Bronchial epithelial cell (primary cell): ENCODE results near the gene TLL2. TPM values are rescaled to one million over a fixed set of nuclear protein-coding genes. Genes with fewer than 3 reads are reported as not detected.
A peak's percentile ranks its signal among the peaks of the same experiment; 100 is the strongest.

Source experiments
- DNase-seq: peaks from one replicate; pipeline ENCODE4 v3.0.0-alpha.2; 2010; ENCODE audit warnings: low read depth
- FAIRE-seq: peaks from 2 replicates; lab custom pipeline; 2011; peaks lifted over from hg19 to GRCh38; lab: Jason Lieb, UNC
- H3K27me3 ChIP-seq: 2 replicates; pipeline ENCODE4 v1.5.1; 2011; ENCODE audit warnings: low read length; ENCODE audit not compliant: control insufficient read depth, insufficient read depth
- H3K36me3 ChIP-seq: 2 replicates; pipeline ENCODE4 v1.5.1; 2011; ENCODE audit warnings: low read length; ENCODE audit not compliant: control insufficient read depth, insufficient read depth
- H3K4me3 ChIP-seq: 2 replicates; pipeline ENCODE4 v1.5.1; 2011; ENCODE audit warnings: mild to moderate bottlenecking, low read depth, low read length, control low read depth
- total RNA-seq: library from RNA; depleted of rRNA; stranded (reverse); fragments of >200 nt; gene quantifications from 2 replicates; pipeline ENCODE4 v1.2.1, GENCODE V29; 2014
- TF ChIP-seq, protein P1 (sequence below): IDR thresholded peaks from 2 replicates; pipeline ENCODE4 v1.5.1; 2011; ENCODE audit warnings: mild to moderate bottlenecking, moderate library complexity, low read length, control low read depth, inconsistent platforms; ENCODE audit not compliant: insufficient read depth, severe bottlenecking

Gene TLL2
- total RNA-seq, 1 donor from 2014 or later = 0.26 TPM

DNA sequence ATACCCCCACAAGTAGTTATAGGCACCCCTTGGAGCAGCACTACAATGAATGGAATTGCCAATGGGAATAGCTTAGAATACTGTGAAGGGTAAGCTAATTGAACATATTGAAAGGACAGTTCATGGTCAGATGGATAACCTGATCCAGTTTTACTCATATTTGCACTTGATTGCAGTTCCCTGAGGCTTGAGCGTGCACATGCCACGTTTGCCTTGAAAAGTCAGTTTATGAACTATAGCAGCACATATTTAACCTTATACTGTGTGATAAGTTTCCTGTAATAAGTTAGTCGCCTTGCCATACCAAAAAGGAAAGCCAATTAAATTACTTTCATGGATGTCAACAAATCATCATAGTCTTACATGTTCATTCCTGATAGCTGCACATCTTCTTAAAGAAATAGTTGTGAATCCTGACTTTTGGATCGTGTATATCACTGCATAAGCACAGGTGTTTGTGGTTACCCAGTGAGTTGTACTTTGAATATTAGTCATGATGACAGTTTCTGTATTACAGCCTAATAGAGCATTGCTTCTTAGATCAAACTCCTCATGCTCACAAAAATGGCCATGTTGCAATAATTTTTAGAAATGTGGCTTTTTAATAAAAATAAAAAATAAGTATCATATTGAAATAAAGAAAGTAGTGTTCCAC lies 187.9 kb downstream of the TLL2 start:
- FAIRE-seq = no peak
- no peak overlapping the region for H3K4me3 ChIP-seq
- TF ChIP-seq, protein P1, sequence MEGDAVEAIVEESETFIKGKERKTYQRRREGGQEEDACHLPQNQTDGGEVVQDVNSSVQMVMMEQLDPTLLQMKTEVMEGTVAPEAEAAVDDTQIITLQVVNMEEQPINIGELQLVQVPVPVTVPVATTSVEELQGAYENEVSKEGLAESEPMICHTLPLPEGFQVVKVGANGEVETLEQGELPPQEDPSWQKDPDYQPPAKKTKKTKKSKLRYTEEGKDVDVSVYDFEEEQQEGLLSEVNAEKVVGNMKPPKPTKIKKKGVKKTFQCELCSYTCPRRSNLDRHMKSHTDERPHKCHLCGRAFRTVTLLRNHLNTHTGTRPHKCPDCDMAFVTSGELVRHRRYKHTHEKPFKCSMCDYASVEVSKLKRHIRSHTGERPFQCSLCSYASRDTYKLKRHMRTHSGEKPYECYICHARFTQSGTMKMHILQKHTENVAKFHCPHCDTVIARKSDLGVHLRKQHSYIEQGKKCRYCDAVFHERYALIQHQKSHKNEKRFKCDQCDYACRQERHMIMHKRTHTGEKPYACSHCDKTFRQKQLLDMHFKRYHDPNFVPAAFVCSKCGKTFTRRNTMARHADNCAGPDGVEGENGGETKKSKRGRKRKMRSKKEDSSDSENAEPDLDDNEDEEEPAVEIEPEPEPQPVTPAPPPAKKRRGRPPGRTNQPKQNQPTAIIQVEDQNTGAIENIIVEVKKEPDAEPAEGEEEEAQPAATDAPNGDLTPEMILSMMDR = no peak
- H3K36me3 ChIP-seq = no peaks in the 10 kb centered on the region
- H3K27me3 ChIP-seq = peaks cover 2% of the 10 kb centered on the region
- DNase-seq = peak; percentile 21

DNA sequence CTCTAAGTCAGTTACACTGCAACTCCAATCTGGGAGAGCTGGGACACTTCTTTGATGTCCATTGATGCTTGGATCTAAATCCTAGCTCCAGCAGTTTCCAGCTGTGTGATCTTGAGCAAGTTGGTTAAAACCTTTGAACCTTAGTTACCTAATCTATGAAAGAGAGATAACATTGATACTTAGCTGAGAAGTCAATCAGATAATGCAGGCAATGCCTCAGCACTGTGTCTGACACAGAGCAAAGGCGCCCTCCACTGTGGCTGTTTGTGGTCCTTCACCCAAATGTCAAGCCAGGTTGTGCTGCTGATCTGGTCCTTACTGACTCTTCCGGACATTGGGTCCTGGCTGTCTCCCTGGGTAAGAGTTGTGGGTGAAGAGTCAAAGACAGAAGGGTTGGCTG lies 189.3 kb downstream of the TLL2 start:
- no peaks in the 10 kb centered on the region for H3K36me3 ChIP-seq
- DNase-seq (no peak), FAIRE-seq (no peak)
- peaks cover 4% of the 10 kb centered on the region for H3K27me3 ChIP-seq
- TF ChIP-seq, protein P1 = no peak
- H3K4me3 ChIP-seq = no peak overlapping the region

DNA sequence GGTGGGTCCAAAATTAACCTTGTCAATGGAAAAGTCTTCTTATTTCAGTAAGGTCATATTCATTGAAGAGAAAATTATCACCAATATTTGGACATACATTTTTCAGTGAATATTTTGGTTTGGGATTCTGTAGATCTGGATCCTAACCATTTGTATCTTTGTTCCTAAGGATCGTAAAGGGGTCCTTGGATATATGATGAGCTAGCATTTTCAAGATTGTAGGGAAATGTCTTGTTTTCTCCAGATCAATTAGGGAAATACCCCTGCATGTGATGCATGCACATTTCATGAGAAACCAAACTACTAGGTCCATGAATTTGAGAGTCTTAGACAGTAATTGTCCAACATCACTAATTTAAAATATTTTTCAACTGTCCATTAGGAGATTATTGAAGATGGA lies 191.5 kb downstream of the TLL2 start:
- no peak overlapping the region for H3K4me3 ChIP-seq
- no peaks in the 10 kb centered on the region for H3K36me3 ChIP-seq
- DNase-seq = no peak
- FAIRE-seq = no peak
- TF ChIP-seq, protein P1 = no peak
- H3K27me3 ChIP-seq = peaks cover 4% of the 10 kb centered on the region

DNA sequence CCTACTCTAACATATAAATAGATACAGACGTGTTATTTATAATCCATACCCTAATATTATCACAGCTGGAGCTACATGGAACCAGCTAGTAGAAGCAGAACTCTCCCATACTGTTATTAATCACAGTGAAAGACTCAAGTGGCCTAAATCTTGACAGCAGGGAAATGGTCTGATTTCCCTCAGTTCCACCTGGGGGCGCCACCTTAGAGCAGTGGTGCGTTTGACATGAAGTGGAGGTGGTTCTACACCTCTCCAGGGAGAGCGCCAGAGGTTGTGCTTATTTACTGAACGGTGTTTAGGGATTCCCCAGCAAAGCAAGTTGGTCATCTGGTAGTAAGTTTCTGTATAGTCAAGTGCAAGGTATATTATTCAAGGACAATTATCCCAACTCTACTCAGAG lies 191.9 kb downstream of the TLL2 start:
- DNase-seq (no peak), FAIRE-seq (no peak)
- Histone ChIP-seq H3K4me3 (no peak overlapping the region), H3K36me3 (no peaks in the 10 kb centered on the region), H3K27me3 (peaks cover 4% of the 10 kb centered on the region)
- TF ChIP-seq, protein P1 = no peak

DNA sequence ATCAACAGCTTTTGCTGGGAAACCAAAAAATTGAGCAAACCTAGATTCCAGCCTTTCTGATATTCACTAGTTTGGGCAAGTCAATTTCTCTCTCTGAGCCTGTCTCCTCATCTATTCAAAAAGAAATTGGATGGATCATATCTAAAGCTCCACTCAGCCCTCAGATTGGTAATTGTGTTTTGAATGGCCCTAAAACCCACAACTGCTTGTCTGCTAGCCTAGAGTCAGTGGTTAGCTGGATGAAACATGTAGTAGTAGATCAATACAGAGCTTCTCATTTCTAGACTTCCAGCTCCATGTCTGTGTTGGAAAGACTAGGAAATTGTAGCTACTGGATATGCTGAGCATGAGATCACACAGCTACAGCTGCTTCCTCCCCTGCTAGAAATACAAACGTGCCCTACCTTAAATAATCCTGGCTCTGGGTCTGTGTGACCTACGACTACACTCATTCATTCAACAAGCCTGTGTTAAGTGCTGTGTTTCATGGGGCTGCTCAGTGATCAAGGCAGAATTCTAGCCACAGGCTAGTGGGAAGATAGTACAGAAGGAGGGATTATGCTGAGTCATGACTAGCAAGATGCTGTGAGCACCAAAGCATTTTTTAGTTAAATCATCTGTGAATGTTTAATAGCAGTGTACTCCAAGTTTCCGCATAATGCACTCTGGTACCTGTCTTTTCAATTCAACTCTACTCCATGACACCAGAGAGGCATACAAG lies 193.8 kb downstream of the TLL2 start:
- FAIRE-seq (no peak), DNase-seq (no peak)
- Histone ChIP-seq H3K27me3 (peaks cover 4% of the 10 kb centered on the region), H3K4me3 (no peak overlapping the region), H3K36me3 (no peaks in the 10 kb centered on the region)
- TF ChIP-seq, protein P1 = no peak
